Thoracic aorta (tissue), 2 donors: ENCODE measurements around the gene CRISPLD2. TPM values are rescaled to one million over a fixed set of nuclear protein-coding genes. Genes with fewer than 3 reads are reported as not detected.
"Not testable (repeated sequence)": the region's sequence is repeated elsewhere in the genome, so short reads cannot be mapped to it uniquely, and the experiment has no call there.

Experiments
- ATAC-seq: fragments of 150-250 bp; one replicate; pipeline ENCODE4 v1.8.0; 2017; ENCODE audit warnings: low read depth; ENCODE audit not compliant: insufficient number of reproducible peaks, low FRiP score
- DNase-seq: peaks from one replicate; pipeline ENCODE4 v3.0.0-alpha.2; 2020; ENCODE audit warnings: low spot score
- H3K27ac ChIP-seq, 2 donors: fragments of 200-600 bp; sonication (generic); 1 replicate in 1 of 2; 2 replicates in 1 of 2; pipeline ENCODE4 v1.5.1; 2016; ENCODE audit warnings: mild to moderate bottlenecking in 2 of 2, moderate library complexity in 2 of 2
- H3K27me3 ChIP-seq: fragments of 200-600 bp; sonication (generic); replicated peaks from 2 replicates; pipeline ENCODE4 v1.6.0; 2016; ENCODE audit warnings: mild to moderate bottlenecking; ENCODE audit not compliant: insufficient read depth
- H3K36me3 ChIP-seq: fragments of 200-600 bp; sonication (generic); one replicate; pipeline ENCODE4 v1.5.1; 2016
- H3K4me1 ChIP-seq, 2 donors: fragments of 200-600 bp; sonication (generic); 1 replicate in 1 of 2; 2 replicates in 1 of 2; pipeline versions ENCODE4 v1.5.1 to v1.6.0; 2016; ENCODE audit warnings: low read depth in 2 of 2, mild to moderate bottlenecking in 1 of 2; ENCODE audit not compliant: control insufficient read depth in 1 of 2
- H3K4me3 ChIP-seq: fragments of 200-600 bp; sonication (generic); 2 replicates; pipeline ENCODE4 v1.5.1; 2016; ENCODE audit warnings: mild to moderate bottlenecking
- H3K9me3 ChIP-seq: fragments of 200-600 bp; sonication (generic); 2 replicates; pipeline ENCODE4 v1.5.1; 2016
- total RNA-seq, 2 donors: library from RNA; depleted of rRNA; stranded (reverse); fragments of >200 nt; gene quantifications; one replicate each; pipeline versions ENCODE4 v1.1.0 to v1.2.3, GENCODE V29; 2016
- TF ChIP-seq, protein P1 (sequence below): fragments of 200-600 bp; sonication (generic); IDR thresholded peaks from one replicate; pipeline ENCODE4 v1.5.1; 2019; ENCODE audit warnings: antibody characterized with exemption

Gene CRISPLD2
- total RNA-seq, 2 donors from 2014 or later, result 116 to 390 TPM

- DNase-seq (no peak), ATAC-seq (peak; percentile 78)
- H3K4me1 ChIP-seq, result peaks cover 10 to 33% of the 10 kb centered on the region in 2 donors
- H3K9me3 ChIP-seq, result no peaks in the 10 kb centered on the region
- no peaks in the 10 kb centered on the region for H3K36me3 ChIP-seq
- TF ChIP-seq, protein P1, sequence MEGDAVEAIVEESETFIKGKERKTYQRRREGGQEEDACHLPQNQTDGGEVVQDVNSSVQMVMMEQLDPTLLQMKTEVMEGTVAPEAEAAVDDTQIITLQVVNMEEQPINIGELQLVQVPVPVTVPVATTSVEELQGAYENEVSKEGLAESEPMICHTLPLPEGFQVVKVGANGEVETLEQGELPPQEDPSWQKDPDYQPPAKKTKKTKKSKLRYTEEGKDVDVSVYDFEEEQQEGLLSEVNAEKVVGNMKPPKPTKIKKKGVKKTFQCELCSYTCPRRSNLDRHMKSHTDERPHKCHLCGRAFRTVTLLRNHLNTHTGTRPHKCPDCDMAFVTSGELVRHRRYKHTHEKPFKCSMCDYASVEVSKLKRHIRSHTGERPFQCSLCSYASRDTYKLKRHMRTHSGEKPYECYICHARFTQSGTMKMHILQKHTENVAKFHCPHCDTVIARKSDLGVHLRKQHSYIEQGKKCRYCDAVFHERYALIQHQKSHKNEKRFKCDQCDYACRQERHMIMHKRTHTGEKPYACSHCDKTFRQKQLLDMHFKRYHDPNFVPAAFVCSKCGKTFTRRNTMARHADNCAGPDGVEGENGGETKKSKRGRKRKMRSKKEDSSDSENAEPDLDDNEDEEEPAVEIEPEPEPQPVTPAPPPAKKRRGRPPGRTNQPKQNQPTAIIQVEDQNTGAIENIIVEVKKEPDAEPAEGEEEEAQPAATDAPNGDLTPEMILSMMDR, result no peak
- H3K4me3 ChIP-seq, result peak overlapping the region; percentile 61
- peak overlapping the region; percentile 73 to 87 for H3K27ac ChIP-seq
- no peaks in the 10 kb centered on the region for H3K27me3 ChIP-seq
Measured at GRCh38 chr16:84933774-84934631, 114.2 kb downstream of the CRISPLD2 start.

DNA sequence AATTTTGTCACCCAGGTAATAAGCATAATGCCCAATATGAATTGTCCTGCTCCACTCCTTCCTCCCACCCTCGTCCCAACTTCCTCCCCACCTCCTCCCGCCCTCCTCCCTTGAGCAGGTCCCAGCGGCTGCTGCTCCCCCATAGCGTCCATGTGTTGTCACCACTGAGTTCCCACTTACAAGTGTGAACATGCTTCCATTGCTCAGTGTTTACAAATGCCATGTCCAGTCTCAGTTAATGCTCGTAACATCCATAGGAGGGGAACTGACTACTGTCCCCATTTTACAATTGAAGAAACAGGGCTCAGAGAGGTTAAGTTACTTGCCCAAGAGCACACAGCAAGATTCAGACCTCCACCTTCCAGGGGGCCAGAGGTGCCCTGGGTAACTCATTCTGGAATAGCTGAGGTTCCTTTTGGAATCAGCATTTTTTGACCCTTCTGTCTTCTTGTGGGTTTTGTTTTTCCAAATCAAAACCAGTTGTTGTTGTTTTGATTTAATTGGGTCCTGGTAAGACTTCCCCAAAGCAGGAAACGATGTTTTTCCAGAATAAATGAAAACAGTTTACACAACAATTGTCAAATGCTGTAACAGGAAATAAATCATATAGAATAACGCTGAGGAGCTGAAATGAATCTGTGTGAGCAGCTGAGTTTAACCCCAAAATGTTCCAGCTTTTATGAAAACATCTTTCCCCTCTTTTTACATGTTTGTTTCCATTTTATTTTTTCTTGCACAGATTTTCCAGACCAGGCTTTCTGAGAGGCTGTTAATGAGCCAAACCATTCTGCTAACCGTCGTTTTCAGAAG is 117.6 kb downstream of the CRISPLD2 start:
- no peak overlapping the region for H3K27ac ChIP-seq
- TF ChIP-seq, protein P1, result no peak

DNA sequence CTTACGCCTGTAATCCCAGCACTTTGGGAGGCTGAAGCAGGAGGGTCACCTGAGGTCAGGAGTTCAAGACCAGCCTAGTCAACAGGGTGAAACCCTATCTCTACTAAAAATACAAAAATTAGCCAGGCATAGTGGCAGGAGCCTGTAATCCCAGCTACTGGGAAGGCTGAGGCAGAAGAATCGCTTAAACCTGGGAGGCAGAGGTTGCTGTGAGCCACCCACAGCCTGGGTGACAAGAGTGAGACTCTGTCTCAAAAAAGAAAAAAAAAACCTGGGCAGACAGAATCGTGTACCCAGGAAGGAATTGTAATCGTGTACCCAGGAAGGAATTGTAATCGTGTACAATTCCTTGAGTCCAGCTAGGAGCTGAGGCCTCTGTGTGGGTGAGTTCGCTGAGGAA is 118.8 kb downstream of the CRISPLD2 start:
- H3K9me3 ChIP-seq, H3K27me3 ChIP-seq, DNase-seq, H3K27ac ChIP-seq, H3K36me3 ChIP-seq, ATAC-seq, H3K4me3 ChIP-seq: not testable (repeated sequence)
- H3K4me1 ChIP-seq, result peaks cover 5 to 12% of the 10 kb centered on the region in 2 donors

More for the DNA sequence above, 117.6 kb downstream of the CRISPLD2 start:
- DNase-seq (no peak), ATAC-seq (no peak)
- no peaks in the 10 kb centered on the region for H3K27me3 ChIP-seq
- no peak overlapping the region for H3K4me3 ChIP-seq
- no peaks in the 10 kb centered on the region for H3K9me3 ChIP-seq
- H3K36me3 ChIP-seq, result no peaks in the 10 kb centered on the region
- H3K4me1 ChIP-seq, result peaks cover 5 to 22% of the 10 kb centered on the region in 2 donors

DNA sequence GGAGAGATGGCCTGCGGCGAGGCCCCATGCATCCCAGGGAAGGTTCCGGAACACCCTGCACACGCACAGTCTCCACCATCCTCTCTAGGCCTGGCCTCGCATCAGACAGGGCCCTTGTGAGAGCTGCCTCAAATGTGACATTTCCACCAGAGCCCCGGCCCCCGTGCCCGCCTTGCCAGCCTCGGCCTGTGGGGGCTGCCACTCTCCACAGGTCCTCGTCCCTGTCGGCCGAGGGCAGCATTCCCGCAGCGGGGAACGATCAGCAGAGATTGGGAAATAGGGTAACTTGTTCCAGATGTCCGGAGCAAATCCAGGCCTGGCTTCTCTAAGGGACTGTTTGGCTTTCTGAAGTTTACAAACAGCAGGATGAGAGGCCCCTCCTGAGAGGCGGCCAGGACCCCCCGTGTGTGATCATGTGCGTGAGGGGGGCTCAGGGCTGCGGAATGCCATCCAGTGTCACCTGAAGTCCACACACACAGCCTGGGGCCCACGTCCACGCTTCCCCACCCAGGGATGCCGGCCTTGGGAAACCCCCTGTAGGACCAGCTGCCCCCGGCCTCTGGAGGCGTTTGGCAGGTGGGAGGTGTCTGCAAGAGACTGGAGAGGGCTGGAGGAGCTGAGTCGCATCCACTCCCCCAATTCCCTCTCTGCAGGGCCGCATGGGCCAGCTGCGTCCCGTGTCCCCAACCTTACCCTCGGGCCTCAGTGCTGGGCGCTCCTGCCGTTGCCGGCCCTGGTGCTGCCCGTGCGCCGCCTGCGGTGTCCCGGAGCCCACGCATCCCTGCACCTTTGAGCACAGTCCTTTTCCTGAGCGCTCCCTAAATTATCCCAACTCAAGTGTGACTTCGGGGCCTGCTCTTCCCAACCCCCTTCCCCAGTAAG is 121.1 kb downstream of the CRISPLD2 start:
- Histone ChIP-seq H3K27ac (no peak overlapping the region), H3K9me3 (no peaks in the 10 kb centered on the region), H3K4me1 (no peaks in the 10 kb centered on the region), H3K36me3 (no peaks in the 10 kb centered on the region), H3K4me3 (no peak overlapping the region), H3K27me3 (no peaks in the 10 kb centered on the region)
- TF ChIP-seq, protein P1, result no peak
- no peak for ATAC-seq
- no peak for DNase-seq

DNA sequence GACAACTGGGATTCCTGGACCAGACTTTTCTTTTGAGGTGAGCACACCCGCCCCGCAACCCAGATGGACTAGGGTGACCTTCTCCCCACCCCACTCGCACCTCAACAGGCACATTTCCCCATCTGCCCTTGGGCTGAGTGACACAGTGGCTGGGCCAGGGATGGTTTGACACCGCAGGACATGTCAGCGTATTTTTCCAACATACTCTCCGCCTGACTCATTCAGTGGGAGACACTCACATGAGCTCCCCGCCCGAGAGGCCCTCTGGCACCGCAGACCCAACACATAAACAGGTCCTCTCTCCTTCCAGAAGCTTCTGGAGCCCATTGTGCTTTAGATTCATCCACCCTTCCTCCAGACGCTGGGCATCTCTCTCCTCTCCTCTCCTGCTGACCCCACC is 122.1 kb downstream of the CRISPLD2 start:
- Histone ChIP-seq H3K9me3 (no peaks in the 10 kb centered on the region), H3K27me3 (no peaks in the 10 kb centered on the region), H3K36me3 (no peaks in the 10 kb centered on the region), H3K4me1 (no peaks in the 10 kb centered on the region), H3K4me3 (no peak overlapping the region), H3K27ac (no peak overlapping the region)
- TF ChIP-seq, protein P1, result no peak
- no peak for ATAC-seq
- no peak for DNase-seq
